ENCODE data around the gene CORO2B. TPM values are rescaled to one million over a fixed set of nuclear protein-coding genes. Genes with fewer than 3 reads are reported as not detected.

CORO2B gene
- total and polyA plus RNA-seq, 9 of the 15 experiments (the other 6 are each of a cell fraction or from before 2014, with no cell fraction given): not detected

DNA sequence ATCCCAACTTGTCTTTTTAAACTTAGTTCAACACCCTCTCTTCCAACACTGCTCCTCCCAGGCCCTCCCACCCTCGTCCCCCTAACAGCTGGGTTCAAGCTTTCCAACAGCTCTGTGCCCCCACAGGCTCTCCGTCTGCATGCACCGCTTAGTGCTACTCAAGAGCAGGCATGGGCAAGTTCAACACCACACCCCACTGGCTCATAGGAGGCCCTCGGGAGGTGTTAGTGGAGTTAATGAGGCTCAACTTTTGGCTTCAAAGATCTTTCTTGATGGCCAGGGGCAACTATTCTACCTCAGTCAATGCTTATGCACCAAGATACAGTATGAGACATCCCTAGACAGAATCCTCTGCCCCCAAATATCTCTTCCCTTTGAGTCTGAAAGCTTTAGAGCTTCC, 127.5 kb downstream of the CORO2B start:
- Histone ChIP-seq H4K20me1 (replicated peaks; ENCODE audit: control insufficient read depth, insufficient read depth, low read length) (0 out of 2 replicates have a peak, but pooled peaks cover 3% of the 10 kb centered on the region), H3K9me1 (ENCODE audit: control insufficient read depth, insufficient read depth, low read length) (no peaks in the 10 kb centered on the region), H3K79me2 (ENCODE audit: control insufficient read depth, insufficient read depth, low read length) (no peaks in the 10 kb centered on the region), H3K4me2 (ENCODE audit: insufficient read depth, low read length) (no peak overlapping the region), H3K27ac (ENCODE audit: extremely low read depth, low read depth, low read length) (no peak overlapping the region), H3K36me3 (ENCODE audit: control insufficient read depth, insufficient read depth, low read length) (no peaks in the 10 kb centered on the region), H3K9ac (ENCODE audit: insufficient read depth in 1 of 2, low read depth in 2 of 2, low read length in 2 of 2) (no peak overlapping the region), H3K9me3 (replicated peaks; ENCODE audit: control insufficient read depth, insufficient read depth, low read depth, low read length) (no peaks in the 10 kb centered on the region), H2AFZ (ENCODE audit: low read depth, low read length) (no peak overlapping the region), H3K27me3 (ENCODE audit: control insufficient read depth in 2 of 2, insufficient read depth in 2 of 2, low read length in 2 of 2) (peaks cover 0 to 29% of the 10 kb centered on the region in 2 experiments; a peak in 3 of 5 replicates), H3K4me1 (replicated peaks in 1 of 2; ENCODE audit: control insufficient read depth in 2 of 2, insufficient read depth in 2 of 2, low read length in 2 of 2) (peaks cover 0 to 3% of the 10 kb centered on the region in 2 experiments; a peak in 3 of 5 replicates), H3K4me3 (no peak overlapping the region)
- WGBS (ENCODE audit: insufficient coverage, low coverage, missing lambda C conversion rate): 22% methylated on average over 4 of the region's 4 CpGs
- FAIRE-seq (no peak), ATAC-seq (no peak), DNase-seq (ENCODE audit: extremely low read depth in 1 of 4, low spot score in 3 of 4) (no peak)
- intact Hi-C loops (cut with micrococcal nuclease): no loop called here
- ChIA-PET POLR2A (interaction anchor here (0.5 to 0.8 kb wide), 2 partner anchors 12 to 107 kb away, joined by 3 read pairs; no protein-coding TSS in a partner anchor), CTCF (ENCODE audit: low intra/inter-chr PET ratio) (no interaction called here)
- in situ Hi-C loops (cut with MboI): no loop called here
- no TSS peak for BruUV-seq (replicated peaks)
- TF ChIP-seq GTF2F1 (IDR thresholded peaks at IDR 0.05; ENCODE audit: low read depth, low read length): no peak
- TF ChIP-seq CHD4 (IDR thresholded peaks at IDR 0.05; ENCODE audit: insufficient read depth, insufficient replicate concordance, low read depth, low read length, poor library complexity, severe bottlenecking): no peak
- no peak for TF ChIP-seq RBM14 (IDR thresholded peaks at IDR 0.05; ENCODE audit: borderline replicate concordance, insufficient read depth, low read depth, low read length)
- TF ChIP-seq ZEB2 (IDR thresholded peaks at IDR 0.05): no peak
- TF ChIP-seq EP400 (IDR thresholded peaks at IDR 0.05): no peak
- no peak for TF ChIP-seq SMAD1 (IDR thresholded peaks at IDR 0.05; ENCODE audit: low read depth, low read length, partially characterized antibody)
- TF ChIP-seq, protein P1, sequence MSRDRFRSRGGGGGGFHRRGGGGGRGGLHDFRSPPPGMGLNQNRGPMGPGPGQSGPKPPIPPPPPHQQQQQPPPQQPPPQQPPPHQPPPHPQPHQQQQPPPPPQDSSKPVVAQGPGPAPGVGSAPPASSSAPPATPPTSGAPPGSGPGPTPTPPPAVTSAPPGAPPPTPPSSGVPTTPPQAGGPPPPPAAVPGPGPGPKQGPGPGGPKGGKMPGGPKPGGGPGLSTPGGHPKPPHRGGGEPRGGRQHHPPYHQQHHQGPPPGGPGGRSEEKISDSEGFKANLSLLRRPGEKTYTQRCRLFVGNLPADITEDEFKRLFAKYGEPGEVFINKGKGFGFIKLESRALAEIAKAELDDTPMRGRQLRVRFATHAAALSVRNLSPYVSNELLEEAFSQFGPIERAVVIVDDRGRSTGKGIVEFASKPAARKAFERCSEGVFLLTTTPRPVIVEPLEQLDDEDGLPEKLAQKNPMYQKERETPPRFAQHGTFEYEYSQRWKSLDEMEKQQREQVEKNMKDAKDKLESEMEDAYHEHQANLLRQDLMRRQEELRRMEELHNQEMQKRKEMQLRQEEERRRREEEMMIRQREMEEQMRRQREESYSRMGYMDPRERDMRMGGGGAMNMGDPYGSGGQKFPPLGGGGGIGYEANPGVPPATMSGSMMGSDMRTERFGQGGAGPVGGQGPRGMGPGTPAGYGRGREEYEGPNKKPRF (IDR thresholded peaks at IDR 0.05; ENCODE audit: low read depth, low read length): no peak
- no peak for TF ChIP-seq EHMT2 (IDR thresholded peaks at IDR 0.05)
- TF ChIP-seq, protein P2, sequence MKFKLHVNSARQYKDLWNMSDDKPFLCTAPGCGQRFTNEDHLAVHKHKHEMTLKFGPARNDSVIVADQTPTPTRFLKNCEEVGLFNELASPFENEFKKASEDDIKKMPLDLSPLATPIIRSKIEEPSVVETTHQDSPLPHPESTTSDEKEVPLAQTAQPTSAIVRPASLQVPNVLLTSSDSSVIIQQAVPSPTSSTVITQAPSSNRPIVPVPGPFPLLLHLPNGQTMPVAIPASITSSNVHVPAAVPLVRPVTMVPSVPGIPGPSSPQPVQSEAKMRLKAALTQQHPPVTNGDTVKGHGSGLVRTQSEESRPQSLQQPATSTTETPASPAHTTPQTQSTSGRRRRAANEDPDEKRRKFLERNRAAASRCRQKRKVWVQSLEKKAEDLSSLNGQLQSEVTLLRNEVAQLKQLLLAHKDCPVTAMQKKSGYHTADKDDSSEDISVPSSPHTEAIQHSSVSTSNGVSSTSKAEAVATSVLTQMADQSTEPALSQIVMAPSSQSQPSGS (CRISPR knock-in tag; IDR thresholded peaks at IDR 0.05): no peak
- no peak for TF ChIP-seq ZBTB7A (IDR thresholded peaks at IDR 0.05; ENCODE audit: borderline replicate concordance, control insufficient read depth, low read depth, low read length)
- no peak for TF ChIP-seq MBD2 (IDR thresholded peaks at IDR 0.05; ENCODE audit: borderline replicate concordance, low read depth)

All from K562 (cell line).